ENCODE measurements around the gene USP9Y.

DNA sequence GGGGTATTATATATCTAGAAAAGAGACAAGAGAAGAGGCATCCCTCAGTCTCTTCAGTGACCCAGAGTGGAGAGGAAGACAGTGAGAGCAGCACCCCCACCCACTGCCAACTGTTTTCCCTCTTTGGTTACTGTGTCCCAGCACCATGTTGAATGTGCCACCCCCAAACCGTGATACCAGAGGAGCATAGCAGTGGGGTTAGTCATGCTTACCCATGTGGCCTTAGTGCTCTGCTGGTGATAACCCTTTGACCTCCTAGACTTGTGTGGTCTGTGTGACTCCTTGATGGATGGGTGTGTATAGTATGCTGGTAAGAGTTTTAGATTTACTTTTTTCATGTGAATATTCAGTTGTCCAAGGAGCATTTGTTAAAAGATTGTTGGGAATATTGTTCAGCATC is 48.3 kb downstream of the USP9Y start:
- TF ChIP-seq, protein P1, sequence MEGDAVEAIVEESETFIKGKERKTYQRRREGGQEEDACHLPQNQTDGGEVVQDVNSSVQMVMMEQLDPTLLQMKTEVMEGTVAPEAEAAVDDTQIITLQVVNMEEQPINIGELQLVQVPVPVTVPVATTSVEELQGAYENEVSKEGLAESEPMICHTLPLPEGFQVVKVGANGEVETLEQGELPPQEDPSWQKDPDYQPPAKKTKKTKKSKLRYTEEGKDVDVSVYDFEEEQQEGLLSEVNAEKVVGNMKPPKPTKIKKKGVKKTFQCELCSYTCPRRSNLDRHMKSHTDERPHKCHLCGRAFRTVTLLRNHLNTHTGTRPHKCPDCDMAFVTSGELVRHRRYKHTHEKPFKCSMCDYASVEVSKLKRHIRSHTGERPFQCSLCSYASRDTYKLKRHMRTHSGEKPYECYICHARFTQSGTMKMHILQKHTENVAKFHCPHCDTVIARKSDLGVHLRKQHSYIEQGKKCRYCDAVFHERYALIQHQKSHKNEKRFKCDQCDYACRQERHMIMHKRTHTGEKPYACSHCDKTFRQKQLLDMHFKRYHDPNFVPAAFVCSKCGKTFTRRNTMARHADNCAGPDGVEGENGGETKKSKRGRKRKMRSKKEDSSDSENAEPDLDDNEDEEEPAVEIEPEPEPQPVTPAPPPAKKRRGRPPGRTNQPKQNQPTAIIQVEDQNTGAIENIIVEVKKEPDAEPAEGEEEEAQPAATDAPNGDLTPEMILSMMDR (IDR thresholded peaks at IDR 0.05), result no peak
- TF ChIP-seq POLR2A (IDR thresholded peaks at IDR 0.05) (no peak), EP300 (IDR thresholded peaks at IDR 0.05) (no peak), POLR2AphosphoS5 (IDR thresholded peaks at IDR 0.05) (no peak)
